M059J (cell line): ENCODE data around the gene MIER2. TPM values are rescaled to one million over a fixed set of nuclear protein-coding genes. Genes with fewer than 3 reads are reported as not detected.

ENCODE experiments used
- DNase-seq: peaks from one replicate; pipeline ENCODE4 v3.0.0-alpha.2; 2012; ENCODE audit warnings: low read depth
- total RNA-seq: library from RNA; depleted of rRNA; stranded (reverse); fragments of >200 nt; shearing (Covaris generic); gene quantifications from 2 replicates; pipeline ENCODE4 v1.2.3, GENCODE V29; 2014

The MIER2 gene
- total RNA-seq, 1 experiment from 2014 or later, result 17.9 TPM

GRCh38 chr19:377801-378581 is 33.4 kb upstream of the MIER2 start:
- no peak for DNase-seq

GRCh38 chr19:376111-376470 is 31.5 kb upstream of the MIER2 start:
- DNase-seq, result no peak

- DNase-seq, result no peak
Observed at GRCh38 chr19:375395-376110, 31.0 kb upstream of the MIER2 start.

GRCh38 chr19:374886-375235 is 30.3 kb upstream of the MIER2 start:
- DNase-seq, result no peak

GRCh38 chr19:374183-374885 is 29.7 kb upstream of the MIER2 start:
- DNase-seq, result no peak

- no peak for DNase-seq
Observed at GRCh38 chr19:373391-374182, 29.0 kb upstream of the MIER2 start.

- DNase-seq, result peak; percentile 36
Observed at GRCh38 chr19:372306-372890, 27.8 kb upstream of the MIER2 start.

- DNase-seq, result no peak
Observed at GRCh38 chr19:371501-372168, 27.0 kb upstream of the MIER2 start.

- DNase-seq, result no peak
Observed at GRCh38 chr19:370641-371330, 26.2 kb upstream of the MIER2 start.

GRCh38 chr19:369876-370275 is 25.3 kb upstream of the MIER2 start:
- no peak for DNase-seq

GRCh38 chr19:369256-369655 is 24.7 kb upstream of the MIER2 start:
- DNase-seq, result no peak

GRCh38 chr19:368630-369024 is 24.0 kb upstream of the MIER2 start:
- no peak for DNase-seq

- DNase-seq, result no peak
Observed at GRCh38 chr19:367963-368629, 23.5 kb upstream of the MIER2 start.

- DNase-seq, result no peak
Observed at GRCh38 chr19:367561-367960, 23.0 kb upstream of the MIER2 start.

GRCh38 chr19:366951-367350 is 22.4 kb upstream of the MIER2 start:
- no peak for DNase-seq

- no peak for DNase-seq
Observed at GRCh38 chr19:366205-366783, 21.7 kb upstream of the MIER2 start.

GRCh38 chr19:364496-365287 is 20.1 kb upstream of the MIER2 start:
- DNase-seq, result no peak

- no peak for DNase-seq
Observed at GRCh38 chr19:362683-363082, 18.1 kb upstream of the MIER2 start.

- DNase-seq, result no peak
Observed at GRCh38 chr19:362154-362553, 17.6 kb upstream of the MIER2 start.
